ENCODE data around the gene METTL13. TPM values are rescaled to one million over a fixed set of nuclear protein-coding genes. Genes with fewer than 3 reads are reported as not detected.

The METTL13 gene
- total and polyA plus RNA-seq, 2 donors (not counting 1 experiment from before 2014, with no cell fraction given) = 27.3 to 38.0 TPM

- H3K4me2 ChIP-seq (ENCODE audit: extremely low read depth, insufficient read depth, low read length) = peak overlapping the region; percentile 93
- no peaks in the 10 kb centered on the region for H4K20me1 ChIP-seq (ENCODE audit: control insufficient read depth, extremely low read depth, insufficient read depth, low read length)
- peak overlapping the region; percentile 93 for H3K27ac ChIP-seq (ENCODE audit: insufficient read depth, low read length)
- peak; percentile 39 to 45 for DNase-seq (ENCODE audit: low read depth in 2 of 2)
- no peaks in the 10 kb centered on the region for H3K9me3 ChIP-seq (ENCODE audit: control insufficient read depth, insufficient read depth, low read depth, low read length)
- peaks cover 1% of the 10 kb centered on the region for H3K36me3 ChIP-seq (ENCODE audit: control insufficient read depth, insufficient read depth, low read length)
- H3K9ac ChIP-seq (ENCODE audit: insufficient read depth, low read length) = no peak overlapping the region
- H2AFZ ChIP-seq (ENCODE audit: low read length) = no peak overlapping the region
- H3K4me1 ChIP-seq (ENCODE audit: control insufficient read depth, extremely low read depth, insufficient read depth, low read length) = peaks cover 16% of the 10 kb centered on the region
- TF ChIP-seq CTCF (conservative IDR thresholded peaks at IDR 0.05 in 1 of 2, IDR thresholded peaks at IDR 0.05 in 1 of 2; ENCODE audit: low read depth in 1 of 2, low read length in 2 of 2) = no peak
- peak overlapping the region; percentile 21 to 90 (median 77) for H3K4me3 ChIP-seq (replicated peaks in 1 of 4; ENCODE audit: control extremely low read depth in 1 of 4, insufficient read depth in 1 of 4, low read depth in 3 of 4, low read length in 4 of 4)
- H3K79me2 ChIP-seq (ENCODE audit: control insufficient read depth, insufficient read depth, low read length) = peaks cover 39% of the 10 kb centered on the region
- no peaks in the 10 kb centered on the region for H3K27me3 ChIP-seq (ENCODE audit: control insufficient read depth, insufficient read depth, low read length)
Measured at GRCh38 chr1:171739656-171740055, 41.8 kb upstream of the METTL13 start.

- H4K20me1 ChIP-seq (ENCODE audit: control insufficient read depth, extremely low read depth, insufficient read depth, low read length) = no peaks in the 10 kb centered on the region
- peaks cover 37% of the 10 kb centered on the region for H3K79me2 ChIP-seq (ENCODE audit: control insufficient read depth, insufficient read depth, low read length)
- no peak overlapping the region for H3K9ac ChIP-seq (ENCODE audit: insufficient read depth, low read length)
Measured at GRCh38 chr1:171740356-171740863, 41.0 kb upstream of the METTL13 start.

More at GRCh38 chr1:171740356-171740863, 41.0 kb upstream of the METTL13 start:
- TF ChIP-seq EZH2 (IDR thresholded peaks at IDR 0.05; ENCODE audit: low read length, missing control alignments) = no peak
- TF ChIP-seq CTCF (conservative IDR thresholded peaks at IDR 0.05 in 1 of 2, IDR thresholded peaks at IDR 0.05 in 1 of 2; ENCODE audit: low read depth in 1 of 2, low read length in 2 of 2) = no peak
- Histone ChIP-seq H3K27ac (ENCODE audit: insufficient read depth, low read length) (peak overlapping the region; percentile 93), H2AFZ (ENCODE audit: low read length) (no peak overlapping the region), H3K36me3 (ENCODE audit: control insufficient read depth, insufficient read depth, low read length) (no peaks in the 10 kb centered on the region), H3K9me3 (ENCODE audit: control insufficient read depth, insufficient read depth, low read depth, low read length) (no peaks in the 10 kb centered on the region), H3K27me3 (ENCODE audit: control insufficient read depth, insufficient read depth, low read length) (no peaks in the 10 kb centered on the region), H3K4me1 (ENCODE audit: control insufficient read depth, extremely low read depth, insufficient read depth, low read length) (peaks cover 16% of the 10 kb centered on the region), H3K4me2 (ENCODE audit: extremely low read depth, insufficient read depth, low read length) (peak overlapping the region; percentile 93), H3K4me3 (replicated peaks in 1 of 4; ENCODE audit: control extremely low read depth in 1 of 4, insufficient read depth in 1 of 4, low read depth in 3 of 4, low read length in 4 of 4) (peak overlapping the region; percentile 74 to 95 (median 85))
- DNase-seq (ENCODE audit: low read depth in 2 of 2) = peak in 1 of 2 donors; percentile 67
